Astrocyte of the hippocampus (primary cell): ENCODE results near the gene RAG1.
A peak's percentile ranks its signal among the peaks of the same experiment; 100 is the strongest.

Experiments used
- DNase-seq: peaks from one replicate; pipeline ENCODE4 v3.0.0; 2011; ENCODE audit warnings: low read depth, low spot score

RAG1 gene

GRCh38 chr11:36590513-36590912, 22.7 kb downstream of the RAG1 start:
- no peak for DNase-seq

GRCh38 chr11:36591433-36591832, 23.6 kb downstream of the RAG1 start:
- DNase-seq: no peak

GRCh38 chr11:36594316-36594989, 26.6 kb downstream of the RAG1 start, which contains the start of gene IFTAP:
Gene IFTAP (plus strand): TSS chr11:36594502. CDS start chr11:36610104, 15,602 bp downstream.
- peak; percentile 96 for DNase-seq

- DNase-seq: no peak
These were observed 29.1 kb downstream of the RAG1 start for GRCh38 chr11:36596880-36597279.

GRCh38 chr11:36598051-36598450, 30.2 kb downstream of the RAG1 start, which contains the start of gene RAG2:
Gene RAG2 (minus strand): TSS chr11:36598236. CDS start chr11:36594168, 4,068 bp downstream.
- no peak for DNase-seq

GRCh38 chr11:36600180-36600579, 32.4 kb downstream of the RAG1 start:
- no peak for DNase-seq

- no peak for DNase-seq
These were observed 33.3 kb downstream of the RAG1 start for GRCh38 chr11:36601155-36601554.

- no peak for DNase-seq
These were observed 34.3 kb downstream of the RAG1 start for GRCh38 chr11:36602135-36602534.

- DNase-seq: no peak
These were observed 37.7 kb downstream of the RAG1 start for GRCh38 chr11:36605221-36606216.

- DNase-seq: no peak
These were observed 40.8 kb downstream of the RAG1 start for GRCh38 chr11:36608491-36609199.

- DNase-seq: no peak
These were observed 41.6 kb downstream of the RAG1 start for GRCh38 chr11:36609383-36609782.

- DNase-seq: no peak
These were observed 48.0 kb downstream of the RAG1 start for GRCh38 chr11:36615826-36616225.

GRCh38 chr11:36617543-36618362, 49.9 kb downstream of the RAG1 start:
- no peak for DNase-seq

GRCh38 chr11:36618363-36619047, 50.7 kb downstream of the RAG1 start:
- no peak for DNase-seq

GRCh38 chr11:36619502-36619901, 51.7 kb downstream of the RAG1 start:
- peak; percentile 26 for DNase-seq

- no peak for DNase-seq
These were observed 52.4 kb downstream of the RAG1 start for GRCh38 chr11:36620246-36620645.

- peak; percentile 62 for DNase-seq
These were observed 54.8 kb downstream of the RAG1 start for GRCh38 chr11:36622431-36623136.

- no peak for DNase-seq
These were observed 55.7 kb downstream of the RAG1 start for GRCh38 chr11:36623494-36623893.

- DNase-seq: no peak
These were observed 59.2 kb downstream of the RAG1 start for GRCh38 chr11:36627006-36627405.

- DNase-seq: no peak
These were observed 59.7 kb downstream of the RAG1 start for GRCh38 chr11:36627471-36627870.
